ENCODE measurements around the gene PLA2G4C.

Gene PLA2G4C

DNA sequence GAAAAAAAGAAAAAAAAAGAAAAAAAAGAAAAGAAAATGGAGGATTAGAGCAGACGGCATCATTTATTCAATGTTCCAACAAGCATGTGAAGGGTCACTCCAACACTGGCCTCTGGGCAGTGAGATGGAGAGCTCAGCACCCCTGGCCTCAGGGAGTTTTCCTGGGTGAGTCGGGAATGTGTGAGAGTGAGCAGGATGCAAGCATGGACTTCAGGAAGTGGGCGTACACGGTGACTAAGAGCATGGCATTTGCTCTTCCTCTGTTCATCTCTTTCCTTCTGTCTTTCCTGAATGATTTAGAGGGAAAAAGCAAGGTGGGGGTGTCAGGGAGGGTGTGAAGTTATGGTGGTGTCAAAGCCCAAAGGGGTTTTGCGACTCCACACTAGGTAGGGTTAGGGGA, 66.1 kb downstream of the PLA2G4C start:
- H3K36me3 ChIP-seq (ENCODE audit: insufficient read depth, low read length), result no peaks in the 10 kb centered on the region
- H4K20me1 ChIP-seq (ENCODE audit: insufficient read depth, low read length), result no peaks in the 10 kb centered on the region
- H3K27me3 ChIP-seq (ENCODE audit: insufficient read depth, low read length, poor library complexity), result no peaks in the 10 kb centered on the region
- H3K79me2 ChIP-seq (ENCODE audit: insufficient read depth, low read length), result no peaks in the 10 kb centered on the region
- no peak overlapping the region for H2AFZ ChIP-seq (ENCODE audit: low read depth, low read length)
- no peak overlapping the region for H3K27ac ChIP-seq (ENCODE audit: low read length)
- TF ChIP-seq, protein P1, sequence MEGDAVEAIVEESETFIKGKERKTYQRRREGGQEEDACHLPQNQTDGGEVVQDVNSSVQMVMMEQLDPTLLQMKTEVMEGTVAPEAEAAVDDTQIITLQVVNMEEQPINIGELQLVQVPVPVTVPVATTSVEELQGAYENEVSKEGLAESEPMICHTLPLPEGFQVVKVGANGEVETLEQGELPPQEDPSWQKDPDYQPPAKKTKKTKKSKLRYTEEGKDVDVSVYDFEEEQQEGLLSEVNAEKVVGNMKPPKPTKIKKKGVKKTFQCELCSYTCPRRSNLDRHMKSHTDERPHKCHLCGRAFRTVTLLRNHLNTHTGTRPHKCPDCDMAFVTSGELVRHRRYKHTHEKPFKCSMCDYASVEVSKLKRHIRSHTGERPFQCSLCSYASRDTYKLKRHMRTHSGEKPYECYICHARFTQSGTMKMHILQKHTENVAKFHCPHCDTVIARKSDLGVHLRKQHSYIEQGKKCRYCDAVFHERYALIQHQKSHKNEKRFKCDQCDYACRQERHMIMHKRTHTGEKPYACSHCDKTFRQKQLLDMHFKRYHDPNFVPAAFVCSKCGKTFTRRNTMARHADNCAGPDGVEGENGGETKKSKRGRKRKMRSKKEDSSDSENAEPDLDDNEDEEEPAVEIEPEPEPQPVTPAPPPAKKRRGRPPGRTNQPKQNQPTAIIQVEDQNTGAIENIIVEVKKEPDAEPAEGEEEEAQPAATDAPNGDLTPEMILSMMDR (IDR thresholded peaks at IDR 0.05; ENCODE audit: borderline replicate concordance, extremely low read depth, low read length, poor library complexity, severe bottlenecking), result no peak
- no peak for TF ChIP-seq EZH2 (IDR thresholded peaks at IDR 0.05; ENCODE audit: borderline replicate concordance, low read depth, low read length, severe bottlenecking)
- ATAC-seq (ENCODE audit: insufficient read depth, low read depth), result no peak
- no peak for DNase-seq
- H3K9me3 ChIP-seq (ENCODE audit: insufficient read depth, low read length, severe bottlenecking), result no peaks in the 10 kb centered on the region
- H3K4me2 ChIP-seq (ENCODE audit: insufficient read depth, low read length), result no peak overlapping the region
- H3K4me3 ChIP-seq (ENCODE audit: low read depth in 1 of 2, low read length in 2 of 2), result no peak overlapping the region
- H3K4me1 ChIP-seq (ENCODE audit: insufficient read depth, low read length), result no peaks in the 10 kb centered on the region
- no peak overlapping the region for H3K9ac ChIP-seq (ENCODE audit: low read depth, low read length)

DNA sequence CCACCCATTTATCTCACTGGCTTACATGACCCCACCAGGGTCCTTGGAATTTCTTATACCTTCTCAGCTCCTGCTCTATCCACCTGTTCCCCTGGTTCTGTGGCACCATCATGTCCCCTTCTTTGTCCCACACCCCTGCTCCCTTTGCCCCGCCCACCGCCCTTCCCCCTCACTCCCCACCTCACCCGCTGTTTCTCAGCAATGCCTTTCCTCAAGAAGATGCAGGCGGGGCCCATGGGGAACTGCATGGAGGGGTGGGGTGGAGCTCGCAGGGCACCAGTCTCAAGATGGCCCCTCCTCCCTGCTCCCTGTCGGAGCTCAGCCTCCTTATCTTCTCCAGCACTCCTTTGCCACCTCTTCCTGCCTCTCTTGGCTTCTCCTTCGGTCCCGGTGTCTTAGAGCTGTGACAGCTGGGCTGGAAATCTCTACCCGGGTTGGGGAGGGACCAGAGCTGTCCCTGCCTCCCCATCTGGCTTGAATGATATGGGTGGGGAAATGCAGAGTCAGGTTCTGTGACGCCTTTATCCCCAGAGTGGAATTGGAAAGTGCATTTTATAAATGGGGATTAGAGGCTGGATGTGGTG, 66.8 kb downstream of the PLA2G4C start, which contains the start of gene CABP5:
Gene CABP5 (minus strand): TSS at position 405 of the 584 bp plus-strand sequence. CDS start 157 bp downstream, at position 248.
- H2AFZ ChIP-seq (ENCODE audit: low read depth, low read length), result no peak within 1 kb of the TSS
- DNase-seq (no peak), ATAC-seq (ENCODE audit: insufficient read depth, low read depth) (no peak)
- H4K20me1 ChIP-seq (ENCODE audit: insufficient read depth, low read length), result no peaks in the 10 kb centered on the region
- no peaks in the 10 kb centered on the region for H3K4me1 ChIP-seq (ENCODE audit: insufficient read depth, low read length)
- no peak for TF ChIP-seq EZH2 (IDR thresholded peaks at IDR 0.05; ENCODE audit: borderline replicate concordance, low read depth, low read length, severe bottlenecking)
- TF ChIP-seq, protein P1 (IDR thresholded peaks at IDR 0.05; ENCODE audit: borderline replicate concordance, extremely low read depth, low read length, poor library complexity, severe bottlenecking), result no peak
- H3K4me3 ChIP-seq (ENCODE audit: low read depth in 1 of 2, low read length in 2 of 2), result no peak within 1 kb of the TSS
- no peaks in the 10 kb centered on the region for H3K79me2 ChIP-seq (ENCODE audit: insufficient read depth, low read length)
- no peak within 1 kb of the TSS for H3K27ac ChIP-seq (ENCODE audit: low read length)
- H3K9me3 ChIP-seq (ENCODE audit: insufficient read depth, low read length, severe bottlenecking), result no peaks in the 10 kb centered on the region
- no peak within 1 kb of the TSS for H3K4me2 ChIP-seq (ENCODE audit: insufficient read depth, low read length)
- no peaks in the 10 kb centered on the region for H3K36me3 ChIP-seq (ENCODE audit: insufficient read depth, low read length)
- H3K27me3 ChIP-seq (ENCODE audit: insufficient read depth, low read length, poor library complexity), result no peaks in the 10 kb centered on the region
- H3K9ac ChIP-seq (ENCODE audit: low read depth, low read length), result no peak within 1 kb of the TSS

DNA sequence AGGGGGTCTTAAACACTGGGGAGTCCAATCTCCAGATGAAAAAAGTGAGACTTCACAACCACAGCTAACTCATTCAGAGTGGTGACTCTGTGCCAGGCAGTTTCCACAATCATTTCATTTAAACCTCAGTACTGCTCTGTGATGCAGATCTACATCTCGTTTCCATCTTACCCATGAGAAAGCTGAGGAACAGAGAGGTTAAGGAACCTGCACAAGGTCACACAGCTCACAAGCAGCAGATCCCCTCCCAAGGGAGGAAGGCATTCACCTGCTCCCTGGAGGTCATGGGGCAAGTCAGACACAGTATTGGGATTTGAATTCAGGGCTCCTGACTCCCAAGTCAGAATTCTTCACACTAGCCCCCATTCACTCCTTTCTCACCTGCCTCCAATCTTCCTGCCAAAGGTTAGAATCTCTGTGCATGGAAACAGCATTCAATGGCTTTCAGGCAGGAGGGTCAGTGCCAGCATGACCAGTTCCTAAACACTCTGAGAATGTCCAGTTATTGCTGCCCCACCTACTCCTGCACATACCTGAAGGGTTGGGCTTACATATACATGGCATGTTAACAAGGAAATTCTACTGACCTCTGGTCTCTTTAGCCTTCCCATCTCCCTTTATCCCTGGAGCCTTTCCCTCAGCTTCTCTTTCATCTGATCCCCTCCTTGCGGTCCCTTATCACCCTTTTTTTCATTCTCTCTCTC, 68.6 kb downstream of the PLA2G4C start:
- Histone ChIP-seq H3K9ac (ENCODE audit: low read depth, low read length) (no peak overlapping the region), H3K27ac (ENCODE audit: low read length) (no peak overlapping the region), H3K36me3 (ENCODE audit: insufficient read depth, low read length) (no peaks in the 10 kb centered on the region), H3K4me1 (ENCODE audit: insufficient read depth, low read length) (no peaks in the 10 kb centered on the region), H4K20me1 (ENCODE audit: insufficient read depth, low read length) (no peaks in the 10 kb centered on the region), H3K4me2 (ENCODE audit: insufficient read depth, low read length) (no peak overlapping the region), H2AFZ (ENCODE audit: low read depth, low read length) (no peak overlapping the region), H3K27me3 (ENCODE audit: insufficient read depth, low read length, poor library complexity) (no peaks in the 10 kb centered on the region), H3K4me3 (ENCODE audit: low read depth in 1 of 2, low read length in 2 of 2) (no peak overlapping the region), H3K79me2 (ENCODE audit: insufficient read depth, low read length) (no peaks in the 10 kb centered on the region), H3K9me3 (ENCODE audit: insufficient read depth, low read length, severe bottlenecking) (peaks cover 3% of the 10 kb centered on the region)
- DNase-seq (no peak), ATAC-seq (ENCODE audit: insufficient read depth, low read depth) (no peak)
- TF ChIP-seq, protein P1 (IDR thresholded peaks at IDR 0.05; ENCODE audit: borderline replicate concordance, extremely low read depth, low read length, poor library complexity, severe bottlenecking), result no peak
- TF ChIP-seq EZH2 (IDR thresholded peaks at IDR 0.05; ENCODE audit: borderline replicate concordance, low read depth, low read length, severe bottlenecking), result no peak
